GM12892 (cell line): Measurements from ENCODE around the gene HEXIM2.

Source experiments
- POLR2A ChIP-seq: IDR thresholded peaks from 2 replicates; pipeline ENCODE4 v1.6.1; 2011; ENCODE audit warnings: low read depth, low read length, control low read depth
- TAF1 ChIP-seq: IDR thresholded peaks from 2 replicates; pipeline ENCODE4 v1.6.1; 2011; ENCODE audit warnings: low read depth, mild to moderate bottlenecking, control low read depth, low read length, borderline replicate concordance

DNA sequence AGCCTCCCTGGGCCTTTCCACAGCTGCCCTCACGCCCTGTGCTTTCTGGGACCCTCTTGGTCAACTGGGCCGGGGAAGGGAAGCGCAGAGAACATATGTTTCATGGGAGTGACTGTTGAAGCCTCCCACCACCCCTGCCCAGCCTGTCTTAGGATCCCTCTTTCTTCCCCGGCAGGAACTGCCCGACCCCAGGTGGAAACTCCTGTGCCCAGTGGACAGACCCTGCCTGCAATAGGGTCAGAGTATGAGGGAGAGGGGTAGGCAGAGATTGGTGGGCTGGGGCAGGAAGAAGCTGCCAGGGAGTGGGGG, 10.5 kb downstream of the HEXIM2 start:
- no peak for TF ChIP-seq POLR2A
- TF ChIP-seq TAF1: no peak
